ENCODE measurements around the gene HSF4.

HSF4 gene

GRCh38 chr16:67194260-67194659 is 29.7 kb downstream of the HSF4 start:
- Mint-ChIP-seq H3K4me1 (peaks cover 34% of the 10 kb centered on the region), H3K36me3 (ENCODE audit: low read depth) (peaks cover 36% of the 10 kb centered on the region), H3K27ac (peak overlapping the region in 1 of 3 experiments; percentile 61), H3K9me3 (no peaks in the 10 kb centered on the region), H3K27me3 (ENCODE audit: low read depth) (peaks cover 5% of the 10 kb centered on the region), H3K4me3 (peak overlapping the region; percentile 86 to 93 (median 89))
- no peak for TF ChIP-seq CTCF (IDR thresholded peaks at IDR 0.05; ENCODE audit: unreplicated experiment in 3 of 3)

- H3K36me3 Mint-ChIP-seq (ENCODE audit: low read depth): peaks cover 39% of the 10 kb centered on the region
- no peak overlapping the region for H3K27ac Mint-ChIP-seq
- no peak for TF ChIP-seq CTCF (IDR thresholded peaks at IDR 0.05; ENCODE audit: unreplicated experiment in 3 of 3)
- peaks cover 5% of the 10 kb centered on the region for H3K27me3 Mint-ChIP-seq (ENCODE audit: low read depth)
- peak overlapping the region; percentile 63 to 93 (median 86) for H3K4me3 Mint-ChIP-seq
- peaks cover 34% of the 10 kb centered on the region for H3K4me1 Mint-ChIP-seq
- H3K9me3 Mint-ChIP-seq: no peaks in the 10 kb centered on the region
Measured at GRCh38 chr16:67195676-67196075, 31.1 kb downstream of the HSF4 start.

GRCh38 chr16:67196881-67197280 is 32.3 kb downstream of the HSF4 start:
- no peaks in the 10 kb centered on the region for H3K9me3 Mint-ChIP-seq
- H3K27me3 Mint-ChIP-seq (ENCODE audit: low read depth): peaks cover 5% of the 10 kb centered on the region
- peaks cover 26% of the 10 kb centered on the region for H3K4me1 Mint-ChIP-seq
- peak overlapping the region; percentile 16 to 70 (median 68) for H3K4me3 Mint-ChIP-seq
- no peak overlapping the region for H3K27ac Mint-ChIP-seq
- peaks cover 39% of the 10 kb centered on the region for H3K36me3 Mint-ChIP-seq (ENCODE audit: low read depth)
- no peak for TF ChIP-seq CTCF (IDR thresholded peaks at IDR 0.05; ENCODE audit: unreplicated experiment in 3 of 3)

- Mint-ChIP-seq H3K27me3 (ENCODE audit: low read depth) (peaks cover 5% of the 10 kb centered on the region), H3K9me3 (no peaks in the 10 kb centered on the region), H3K27ac (peak overlapping the region in 1 of 3 experiments; percentile 74), H3K4me1 (peaks cover 21% of the 10 kb centered on the region), H3K36me3 (ENCODE audit: low read depth) (peaks cover 39% of the 10 kb centered on the region), H3K4me3 (no peak overlapping the region)
- TF ChIP-seq CTCF (IDR thresholded peaks at IDR 0.05; ENCODE audit: unreplicated experiment in 3 of 3): no peak
Measured at GRCh38 chr16:67197704-67198103, 33.2 kb downstream of the HSF4 start.

GRCh38 chr16:67198238-67198734 is 33.7 kb downstream of the HSF4 start:
- TF ChIP-seq CTCF (IDR thresholded peaks at IDR 0.05; ENCODE audit: unreplicated experiment in 3 of 3): peak in 2 of 3 experiments; percentile 15 to 22

More at GRCh38 chr16:67198238-67198734, 33.7 kb downstream of the HSF4 start:
- Mint-ChIP-seq H3K36me3 (ENCODE audit: low read depth) (peaks cover 39% of the 10 kb centered on the region), H3K27me3 (ENCODE audit: low read depth) (peaks cover 5% of the 10 kb centered on the region), H3K4me1 (peaks cover 17% of the 10 kb centered on the region), H3K9me3 (no peaks in the 10 kb centered on the region), H3K27ac (no peak overlapping the region), H3K4me3 (peak overlapping the region in 2 of 3 experiments; percentile 38 to 64)
